Liver (tissue), 9 donors: ENCODE data around the gene CMPK1. TPM values are rescaled to one million over a fixed set of nuclear protein-coding genes. Genes with fewer than 3 reads are reported as not detected.

ENCODE experiments used
- DNase-seq: peaks from one replicate; pipeline ENCODE4 v3.0.0-alpha.2; 2017; ENCODE audit warnings: low spot score
- H3K27ac ChIP-seq, 2 donors: one replicate each; pipeline ENCODE4 v1.7.0; 2013; ENCODE audit warnings: inconsistent platforms in 2 of 2, low read length in 2 of 2, control low read depth in 1 of 2, low read depth in 1 of 2, mild to moderate bottlenecking in 1 of 2
- H3K27me3 ChIP-seq, 4 donors: one replicate each; pipeline versions ENCODE4 v1.6.1 to v1.7.0; 2013; ENCODE audit warnings: low read length in 3 of 4, inconsistent platforms in 1 of 4, mild to moderate bottlenecking in 1 of 4, moderate library complexity in 1 of 4; ENCODE audit not compliant: control insufficient read depth in 4 of 4, insufficient read depth in 4 of 4
- H3K36me3 ChIP-seq, 4 donors: one replicate each; pipeline versions ENCODE4 v1.6.1 to v1.7.0; 2013; ENCODE audit warnings: low read length in 3 of 4, mild to moderate bottlenecking in 3 of 4, low read depth in 1 of 4, moderate library complexity in 1 of 4; ENCODE audit not compliant: control insufficient read depth in 4 of 4, insufficient read depth in 3 of 4
- H3K4me1 ChIP-seq, 4 donors: one replicate each; pipeline versions ENCODE4 v1.6.1 to v1.7.0; 2013; ENCODE audit warnings: low read length in 3 of 4, mild to moderate bottlenecking in 3 of 4, moderate library complexity in 1 of 4; ENCODE audit not compliant: control insufficient read depth in 4 of 4, insufficient read depth in 4 of 4
- H3K4me3 ChIP-seq, 3 donors: one replicate each; pipeline versions ENCODE4 v1.6.1 to v1.7.0; 2013; ENCODE audit warnings: low read length in 3 of 3, control low read depth in 1 of 3, low read depth in 1 of 3, mild to moderate bottlenecking in 1 of 3
- H3K9ac ChIP-seq, 2 donors: one replicate each; pipeline ENCODE4 v1.7.0; 2013; ENCODE audit warnings: low read length in 2 of 2, mild to moderate bottlenecking in 2 of 2, moderate library complexity in 2 of 2, control low read depth in 1 of 2, low read depth in 1 of 2
- H3K9me3 ChIP-seq, 4 donors: one replicate each; pipeline versions ENCODE4 v1.6.1 to v1.7.0; 2013; ENCODE audit warnings: low read length in 3 of 4; ENCODE audit not compliant: control insufficient read depth in 4 of 4
- EGR1 ChIP-seq, 2 donors: IDR thresholded peaks; 2 replicates each; pipeline ENCODE4 v1.6.1; 2016 to 2018; ENCODE audit warnings: antibody characterized with exemption in 2 of 2, low read depth in 2 of 2
- FOXA1 ChIP-seq: IDR thresholded peaks from 2 replicates; pipeline ENCODE4 v1.6.1; 2016; ENCODE audit warnings: antibody characterized with exemption
- FOXA2 ChIP-seq: IDR thresholded peaks from 2 replicates; pipeline ENCODE4 v1.6.1; 2016; ENCODE audit warnings: antibody characterized with exemption
- GABPA ChIP-seq, 2 donors: IDR thresholded peaks in 1 of 2; conservative IDR thresholded peaks in 1 of 2; 2 replicates each; pipeline ENCODE4 v1.6.1; 2016; ENCODE audit warnings: antibody characterized with exemption in 2 of 2, mild to moderate bottlenecking in 1 of 2, moderate library complexity in 1 of 2
- HNF4A ChIP-seq, 2 donors: conservative IDR thresholded peaks; 2 replicates each; pipeline ENCODE4 v1.6.1; 2016; ENCODE audit warnings: antibody characterized with exemption in 2 of 2, mild to moderate bottlenecking in 2 of 2
- HNF4G ChIP-seq: IDR thresholded peaks from 2 replicates; pipeline ENCODE4 v1.6.1; 2016; ENCODE audit warnings: antibody characterized with exemption
- JUND ChIP-seq, 2 donors: IDR thresholded peaks; 2 replicates each; pipeline ENCODE4 v1.6.1; 2016; ENCODE audit warnings: antibody characterized with exemption in 2 of 2
- NR2F2 ChIP-seq: IDR thresholded peaks from 2 replicates; pipeline ENCODE4 v1.6.1; 2016; ENCODE audit warnings: antibody characterized with exemption
- RAD21 ChIP-seq, 2 donors: IDR thresholded peaks; 2 replicates each; pipeline ENCODE4 v1.6.1; 2016; ENCODE audit warnings: antibody characterized with exemption in 2 of 2, mild to moderate bottlenecking in 2 of 2
- RXRA ChIP-seq, 2 donors: IDR thresholded peaks; 2 replicates each; pipeline ENCODE4 v1.6.1; 2017 to 2018; ENCODE audit warnings: antibody characterized with exemption in 2 of 2, mild to moderate bottlenecking in 1 of 2
- SP1 ChIP-seq: IDR thresholded peaks from 2 replicates; pipeline ENCODE4 v1.6.1; 2018; ENCODE audit warnings: antibody characterized with exemption, mild to moderate bottlenecking
- TAF1 ChIP-seq: conservative IDR thresholded peaks from 2 replicates; pipeline ENCODE4 v1.6.1; 2016; ENCODE audit warnings: antibody characterized with exemption, mild to moderate bottlenecking
- YY1 ChIP-seq: IDR thresholded peaks from 2 replicates; pipeline ENCODE4 v1.6.1; 2016; ENCODE audit warnings: antibody characterized with exemption, mild to moderate bottlenecking
- WGBS: extraction: QIAGEN DNeasy Blood & Tissue Kit; methylation state at CpG from one replicate; pipeline ENCODE4 v1.1.7; 2013; 5-methylcytosine and 5-hydroxymethylcytosine counted together
- polyA plus RNA-seq, 2 donors: library from polyadenylated mRNA; stranded (reverse) in 1 of 2; unstranded in 1 of 2; fragments of 200-250 nt in 1 of 2; fragments of >200 nt in 1 of 2; fragmentation: Nextera tagmentation in 1 of 2; extraction: Ambion mirVana in 1 of 2; gene quantifications; one replicate each; pipeline versions ENCODE4 v1.2.1 to v1.2.3, GENCODE V29; 2013 to 2015
- total RNA-seq, 2 donors: library from RNA; depleted of rRNA; stranded (reverse); fragments of >200 nt; gene quantifications; one replicate each; pipeline ENCODE4 v1.2.3, GENCODE V29; 2014
- TF ChIP-seq, protein P1 (sequence below): IDR thresholded peaks from 2 replicates; pipeline ENCODE4 v1.6.1; 2016; ENCODE audit warnings: antibody characterized with exemption, mild to moderate bottlenecking
- TF ChIP-seq, protein P2 (sequence below): IDR thresholded peaks from 2 replicates; pipeline ENCODE4 v1.6.1; 2016; ENCODE audit warnings: antibody characterized with exemption
- TF ChIP-seq, protein P3 (sequence below): IDR thresholded peaks from 2 replicates; pipeline ENCODE4 v1.6.1; 2016; ENCODE audit warnings: antibody characterized with exemption
- TF ChIP-seq, protein P4 (sequence below): fragments of 150-350 bp; IDR thresholded peaks from 2 replicates; pipeline ENCODE4 v1.5.1; 2017; ENCODE audit warnings: improper control_type of control experiment, low read depth, low read length; ENCODE audit not compliant: missing input control
- TF ChIP-seq, protein P5 (sequence below): IDR thresholded peaks from 2 replicates; pipeline ENCODE4 v1.6.1; 2016; ENCODE audit warnings: antibody characterized with exemption
- donor health status: healthy.
- donor health status: healthy.
- donor health status: healthy.
- donor health status: healthy.
- donor health status: healthy.

CMPK1 gene
- total and polyA plus RNA-seq, 4 donors, result 66.8 to 146 (median 87.0) TPM

DNA sequence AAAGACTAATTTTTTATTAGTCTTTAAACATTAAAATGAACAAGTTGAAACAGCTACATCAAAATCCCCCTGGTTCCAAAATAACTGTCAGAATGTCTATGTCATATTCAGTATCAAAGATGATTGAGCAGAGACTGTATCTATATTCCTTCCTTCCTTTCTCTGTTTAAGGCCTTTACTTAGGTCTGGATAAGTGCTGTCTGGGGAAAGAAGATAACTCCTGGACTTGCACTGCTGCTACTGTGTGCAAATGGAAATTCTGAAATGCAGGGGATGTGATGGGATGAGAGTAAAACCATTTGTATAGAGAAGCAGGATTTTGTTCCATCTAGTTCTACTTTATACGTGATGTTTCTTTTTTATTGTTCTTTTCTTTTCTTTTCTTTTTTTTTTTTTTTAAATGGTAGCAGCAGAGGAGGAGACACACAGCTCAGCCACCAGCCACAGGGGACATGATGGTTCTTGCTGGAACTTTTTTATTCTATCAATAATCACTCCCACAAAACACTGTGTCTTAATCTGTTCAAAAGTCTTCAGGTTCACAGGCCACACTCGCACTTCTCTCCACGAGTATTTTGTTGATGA is 48.9 kb downstream of the CMPK1 start:
- no peak for TF ChIP-seq TAF1
- no peak for TF ChIP-seq YY1
- TF ChIP-seq, protein P1, sequence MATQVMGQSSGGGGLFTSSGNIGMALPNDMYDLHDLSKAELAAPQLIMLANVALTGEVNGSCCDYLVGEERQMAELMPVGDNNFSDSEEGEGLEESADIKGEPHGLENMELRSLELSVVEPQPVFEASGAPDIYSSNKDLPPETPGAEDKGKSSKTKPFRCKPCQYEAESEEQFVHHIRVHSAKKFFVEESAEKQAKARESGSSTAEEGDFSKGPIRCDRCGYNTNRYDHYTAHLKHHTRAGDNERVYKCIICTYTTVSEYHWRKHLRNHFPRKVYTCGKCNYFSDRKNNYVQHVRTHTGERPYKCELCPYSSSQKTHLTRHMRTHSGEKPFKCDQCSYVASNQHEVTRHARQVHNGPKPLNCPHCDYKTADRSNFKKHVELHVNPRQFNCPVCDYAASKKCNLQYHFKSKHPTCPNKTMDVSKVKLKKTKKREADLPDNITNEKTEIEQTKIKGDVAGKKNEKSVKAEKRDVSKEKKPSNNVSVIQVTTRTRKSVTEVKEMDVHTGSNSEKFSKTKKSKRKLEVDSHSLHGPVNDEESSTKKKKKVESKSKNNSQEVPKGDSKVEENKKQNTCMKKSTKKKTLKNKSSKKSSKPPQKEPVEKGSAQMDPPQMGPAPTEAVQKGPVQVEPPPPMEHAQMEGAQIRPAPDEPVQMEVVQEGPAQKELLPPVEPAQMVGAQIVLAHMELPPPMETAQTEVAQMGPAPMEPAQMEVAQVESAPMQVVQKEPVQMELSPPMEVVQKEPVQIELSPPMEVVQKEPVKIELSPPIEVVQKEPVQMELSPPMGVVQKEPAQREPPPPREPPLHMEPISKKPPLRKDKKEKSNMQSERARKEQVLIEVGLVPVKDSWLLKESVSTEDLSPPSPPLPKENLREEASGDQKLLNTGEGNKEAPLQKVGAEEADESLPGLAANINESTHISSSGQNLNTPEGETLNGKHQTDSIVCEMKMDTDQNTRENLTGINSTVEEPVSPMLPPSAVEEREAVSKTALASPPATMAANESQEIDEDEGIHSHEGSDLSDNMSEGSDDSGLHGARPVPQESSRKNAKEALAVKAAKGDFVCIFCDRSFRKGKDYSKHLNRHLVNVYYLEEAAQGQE, result no peak
- no peak for TF ChIP-seq RXRA (IDR thresholded peaks at IDR 0.05)
- TF ChIP-seq, protein P2, sequence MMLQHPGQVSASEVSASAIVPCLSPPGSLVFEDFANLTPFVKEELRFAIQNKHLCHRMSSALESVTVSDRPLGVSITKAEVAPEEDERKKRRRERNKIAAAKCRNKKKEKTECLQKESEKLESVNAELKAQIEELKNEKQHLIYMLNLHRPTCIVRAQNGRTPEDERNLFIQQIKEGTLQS, result no peak
- TF ChIP-seq RAD21 (IDR thresholded peaks at IDR 0.05), result no peak
- no peak for TF ChIP-seq FOXA2
- no peak for TF ChIP-seq HNF4G
- TF ChIP-seq GABPA (IDR thresholded peaks at IDR 0.05 in 1 of 2, conservative IDR thresholded peaks at IDR 0.05 in 1 of 2), result no peak
- TF ChIP-seq, protein P3, sequence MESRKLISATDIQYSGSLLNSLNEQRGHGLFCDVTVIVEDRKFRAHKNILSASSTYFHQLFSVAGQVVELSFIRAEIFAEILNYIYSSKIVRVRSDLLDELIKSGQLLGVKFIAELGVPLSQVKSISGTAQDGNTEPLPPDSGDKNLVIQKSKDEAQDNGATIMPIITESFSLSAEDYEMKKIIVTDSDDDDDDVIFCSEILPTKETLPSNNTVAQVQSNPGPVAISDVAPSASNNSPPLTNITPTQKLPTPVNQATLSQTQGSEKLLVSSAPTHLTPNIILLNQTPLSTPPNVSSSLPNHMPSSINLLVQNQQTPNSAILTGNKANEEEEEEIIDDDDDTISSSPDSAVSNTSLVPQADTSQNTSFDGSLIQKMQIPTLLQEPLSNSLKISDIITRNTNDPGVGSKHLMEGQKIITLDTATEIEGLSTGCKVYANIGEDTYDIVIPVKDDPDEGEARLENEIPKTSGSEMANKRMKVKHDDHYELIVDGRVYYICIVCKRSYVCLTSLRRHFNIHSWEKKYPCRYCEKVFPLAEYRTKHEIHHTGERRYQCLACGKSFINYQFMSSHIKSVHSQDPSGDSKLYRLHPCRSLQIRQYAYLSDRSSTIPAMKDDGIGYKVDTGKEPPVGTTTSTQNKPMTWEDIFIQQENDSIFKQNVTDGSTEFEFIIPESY, result no peak
- TF ChIP-seq, protein P4, sequence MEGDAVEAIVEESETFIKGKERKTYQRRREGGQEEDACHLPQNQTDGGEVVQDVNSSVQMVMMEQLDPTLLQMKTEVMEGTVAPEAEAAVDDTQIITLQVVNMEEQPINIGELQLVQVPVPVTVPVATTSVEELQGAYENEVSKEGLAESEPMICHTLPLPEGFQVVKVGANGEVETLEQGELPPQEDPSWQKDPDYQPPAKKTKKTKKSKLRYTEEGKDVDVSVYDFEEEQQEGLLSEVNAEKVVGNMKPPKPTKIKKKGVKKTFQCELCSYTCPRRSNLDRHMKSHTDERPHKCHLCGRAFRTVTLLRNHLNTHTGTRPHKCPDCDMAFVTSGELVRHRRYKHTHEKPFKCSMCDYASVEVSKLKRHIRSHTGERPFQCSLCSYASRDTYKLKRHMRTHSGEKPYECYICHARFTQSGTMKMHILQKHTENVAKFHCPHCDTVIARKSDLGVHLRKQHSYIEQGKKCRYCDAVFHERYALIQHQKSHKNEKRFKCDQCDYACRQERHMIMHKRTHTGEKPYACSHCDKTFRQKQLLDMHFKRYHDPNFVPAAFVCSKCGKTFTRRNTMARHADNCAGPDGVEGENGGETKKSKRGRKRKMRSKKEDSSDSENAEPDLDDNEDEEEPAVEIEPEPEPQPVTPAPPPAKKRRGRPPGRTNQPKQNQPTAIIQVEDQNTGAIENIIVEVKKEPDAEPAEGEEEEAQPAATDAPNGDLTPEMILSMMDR, result no peak
- TF ChIP-seq HNF4A (conservative IDR thresholded peaks at IDR 0.05), result no peak
- TF ChIP-seq JUND (IDR thresholded peaks at IDR 0.05), result no peak
- TF ChIP-seq FOXA1, result no peak
- TF ChIP-seq NR2F2, result no peak
- TF ChIP-seq, protein P5, sequence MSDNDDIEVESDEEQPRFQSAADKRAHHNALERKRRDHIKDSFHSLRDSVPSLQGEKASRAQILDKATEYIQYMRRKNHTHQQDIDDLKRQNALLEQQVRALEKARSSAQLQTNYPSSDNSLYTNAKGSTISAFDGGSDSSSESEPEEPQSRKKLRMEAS, result no peak
- no peak for TF ChIP-seq EGR1 (IDR thresholded peaks at IDR 0.05; ENCODE audit: low read depth in 2 of 2)
- no peak for TF ChIP-seq SP1
- H3K27me3 ChIP-seq, result no peaks in the 10 kb centered on the region
- DNase-seq, result no peak
- H3K9ac ChIP-seq, result no peak overlapping the region
- H3K9me3 ChIP-seq, result no peaks in the 10 kb centered on the region
- H3K4me3 ChIP-seq, result no peak overlapping the region
- no peak overlapping the region for H3K27ac ChIP-seq
- H3K36me3 ChIP-seq, result peaks cover 0 to 8% (median 6%) of the 10 kb centered on the region in 4 donors
- no peaks in the 10 kb centered on the region for H3K4me1 ChIP-seq
- 96% methylated on average over 3 of the region's 3 CpGs for WGBS
